GM18502 (cell line): ENCODE data around the gene PALD1.

Experiments used
- ATAC-seq: cut with Tn5 transposase; IDR thresholded peaks from one replicate; pipeline ENCODE4 v1.9.1; 2021; ENCODE audit warnings: mild to moderate bottlenecking; ENCODE audit not compliant: unreplicated experiment, poor library complexity

PALD1 gene

GRCh38 chr10:70478191-70479164 lies at the start of gene PALD1:
TSS of gene PALD1 (plus strand) at chr10:70478767. CDS start at chr10:70525952, 47,185 bp downstream.
- ATAC-seq, result peak; percentile 42

GRCh38 chr10:70430493-70431445 lies 47.8 kb upstream of the PALD1 start:
- no peak for ATAC-seq

GRCh38 chr10:70432101-70432500 lies 46.5 kb upstream of the PALD1 start:
- ATAC-seq, result no peak

GRCh38 chr10:70432561-70433263 lies 45.9 kb upstream of the PALD1 start:
- no peak for ATAC-seq

- ATAC-seq, result no peak
These were observed 44.8 kb upstream of the PALD1 start for GRCh38 chr10:70433581-70434280.

GRCh38 chr10:70435241-70436085 lies 43.1 kb upstream of the PALD1 start:
- no peak for ATAC-seq

GRCh38 chr10:70437721-70438120 lies 40.8 kb upstream of the PALD1 start:
- ATAC-seq, result no peak

GRCh38 chr10:70440296-70441160 lies 38.0 kb upstream of the PALD1 start:
- no peak for ATAC-seq

- no peak for ATAC-seq
These were observed 37.2 kb upstream of the PALD1 start, which contains the start of gene NODAL for GRCh38 chr10:70441161-70441894. TSS of gene NODAL (minus strand) at chr10:70441681. CDS start at chr10:70441667, 14 bp downstream.

- ATAC-seq, result no peak
These were observed 36.7 kb upstream of the PALD1 start for GRCh38 chr10:70441895-70442309.

GRCh38 chr10:70442332-70442988 lies 36.1 kb upstream of the PALD1 start:
- ATAC-seq, result no peak

- no peak for ATAC-seq
These were observed 33.8 kb upstream of the PALD1 start for GRCh38 chr10:70444744-70445143.

GRCh38 chr10:70445718-70446657 lies 32.6 kb upstream of the PALD1 start:
- no peak for ATAC-seq

- ATAC-seq, result no peak
These were observed 30.3 kb upstream of the PALD1 start for GRCh38 chr10:70448236-70448635.

GRCh38 chr10:70455213-70455630 lies 23.3 kb upstream of the PALD1 start:
- no peak for ATAC-seq
